ENCODE results near the gene KDSR. TPM values are rescaled to one million over a fixed set of nuclear protein-coding genes. Genes with fewer than 3 reads are reported as not detected.

The KDSR gene
- total RNA-seq, 2 experiments from 2014 or later, result 72.6 to 78.6 TPM

- Mint-ChIP-seq H3K27ac (peak overlapping the region; percentile 4), H3K9me3 (ENCODE audit: low read depth) (no peaks in the 10 kb centered on the region), H3K4me1 (peaks cover 84% of the 10 kb centered on the region), H3K4me3 (no peak overlapping the region), H3K36me3 (ENCODE audit: low read depth) (peaks cover 58% of the 10 kb centered on the region), H3K27me3 (no peaks in the 10 kb centered on the region)
- ChIA-PET POLR2A (no interaction called here), CTCF (interaction anchor here (0.6 to 4.9 kb wide), 5 partner anchors 12 to 150 kb away, joined by 3 to 31 read pairs (median 3); no protein-coding TSS in a partner anchor)
- DNase-seq (no peak), ATAC-seq (no peak)
- intact Hi-C loops (cut with DNase I, micrococcal nuclease), result no loop called here
Measured at GRCh38 chr18:63306249-63306648, 60.8 kb downstream of the KDSR start.

DNA sequence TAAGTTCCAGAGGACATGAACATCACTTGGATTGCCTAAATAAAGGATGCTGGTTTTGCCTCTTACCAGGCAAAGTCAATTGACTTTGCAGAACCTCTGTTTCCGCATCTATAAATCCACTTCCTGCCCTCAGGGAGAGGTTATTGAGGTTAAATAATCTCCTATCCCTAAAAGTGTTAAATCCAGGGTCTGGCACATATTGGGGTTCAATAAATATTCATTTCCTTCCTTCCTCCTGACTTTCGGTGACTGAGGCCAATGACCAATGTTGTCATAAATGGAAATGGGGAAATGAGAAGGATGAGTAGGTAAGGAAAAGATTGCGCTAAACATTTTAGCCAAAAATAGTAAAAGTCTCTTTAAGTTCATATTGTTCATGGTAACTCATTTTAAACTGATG is 63.5 kb downstream of the KDSR start:
- intact Hi-C loops (cut with DNase I, micrococcal nuclease), result loop anchor here (1.0 to 5.0 kb wide), 3 partner anchors 11 to 36 kb away; no protein-coding TSS in a partner anchor
- no peaks in the 10 kb centered on the region for H3K27me3 Mint-ChIP-seq
- no peaks in the 10 kb centered on the region for H3K9me3 Mint-ChIP-seq (ENCODE audit: low read depth)
- peaks cover 71% of the 10 kb centered on the region for H3K36me3 Mint-ChIP-seq (ENCODE audit: low read depth)
- peak overlapping the region; percentile 16 for H3K4me3 Mint-ChIP-seq
- DNase-seq (no peak), ATAC-seq (no peak)
- ChIA-PET CTCF (interaction anchor here (0.9 kb wide), 1 partner anchor 14 kb away, joined by 4 read pairs; no protein-coding TSS in a partner anchor), POLR2A (no interaction called here)
- H3K4me1 Mint-ChIP-seq, result peaks cover 88% of the 10 kb centered on the region
- peak overlapping the region; percentile 81 for H3K27ac Mint-ChIP-seq

DNA sequence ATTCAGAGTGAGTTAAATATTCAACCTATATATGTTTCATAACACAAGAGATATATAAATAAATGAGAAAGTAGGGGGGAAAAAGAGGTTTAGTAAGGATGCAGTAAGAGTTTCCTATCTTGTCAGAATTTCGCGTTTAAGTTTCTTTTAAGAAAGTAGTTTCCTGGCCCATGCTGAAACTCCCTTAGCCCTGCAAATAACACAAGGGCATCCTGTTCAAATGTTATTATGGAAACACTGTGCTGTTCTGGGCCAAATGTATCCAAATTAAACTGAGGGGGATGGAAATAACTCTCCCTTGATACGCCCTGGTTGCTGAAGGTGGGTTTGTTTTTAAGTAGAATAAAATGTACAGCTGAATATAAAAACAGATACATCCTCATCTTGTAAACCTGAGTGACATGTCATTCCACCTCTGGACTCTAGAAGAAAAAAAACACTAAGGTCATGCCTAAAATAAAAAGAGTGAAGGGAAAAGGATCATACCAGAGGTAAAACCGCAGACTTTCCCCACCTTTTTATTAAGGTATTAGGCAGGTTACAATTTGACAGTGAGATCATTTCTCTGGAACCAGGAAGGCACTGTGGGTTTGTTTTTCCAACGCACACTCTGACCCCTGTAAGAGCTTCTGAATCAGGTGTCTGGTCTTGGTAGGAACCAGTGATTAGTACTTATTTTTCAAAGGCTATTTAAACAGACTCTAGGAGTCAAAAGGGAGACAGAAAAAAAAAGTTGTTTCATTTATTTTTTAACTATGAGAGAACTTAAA is 64.2 kb downstream of the KDSR start:
- POLR2A ChIA-PET, result interaction anchor here (0.7 kb wide), 1 partner anchor 15 kb away, joined by 3 read pairs; no protein-coding TSS in a partner anchor
- peak; percentile 27 for ATAC-seq

GRCh38 chr18:63302220-63302619 is 64.8 kb downstream of the KDSR start:
- intact Hi-C loops (cut with DNase I, micrococcal nuclease), result loop anchor here in 1 of 2 experiments (5.0 kb wide), 1 partner anchor 35 kb away; no protein-coding TSS in a partner anchor

More for the DNA sequence above, 64.2 kb downstream of the KDSR start:
- Mint-ChIP-seq H3K27ac (peak overlapping the region; percentile 90), H3K36me3 (ENCODE audit: low read depth) (peaks cover 73% of the 10 kb centered on the region), H3K9me3 (ENCODE audit: low read depth) (no peaks in the 10 kb centered on the region), H3K4me1 (peaks cover 87% of the 10 kb centered on the region), H3K4me3 (peak overlapping the region; percentile 10), H3K27me3 (no peaks in the 10 kb centered on the region)
- CTCF ChIA-PET, result interaction anchor here (0.8 to 2.2 kb wide), 8 partner anchors 9 to 171 kb away, joined by 3 to 8 read pairs (median 5); partner anchors contain the start of gene BCL2
- DNase-seq, result no peak
- intact Hi-C loops (cut with DNase I, micrococcal nuclease), result loop anchor here (1.0 to 5.0 kb wide), 3 partner anchors 11 to 36 kb away; no protein-coding TSS in a partner anchor

DNA sequence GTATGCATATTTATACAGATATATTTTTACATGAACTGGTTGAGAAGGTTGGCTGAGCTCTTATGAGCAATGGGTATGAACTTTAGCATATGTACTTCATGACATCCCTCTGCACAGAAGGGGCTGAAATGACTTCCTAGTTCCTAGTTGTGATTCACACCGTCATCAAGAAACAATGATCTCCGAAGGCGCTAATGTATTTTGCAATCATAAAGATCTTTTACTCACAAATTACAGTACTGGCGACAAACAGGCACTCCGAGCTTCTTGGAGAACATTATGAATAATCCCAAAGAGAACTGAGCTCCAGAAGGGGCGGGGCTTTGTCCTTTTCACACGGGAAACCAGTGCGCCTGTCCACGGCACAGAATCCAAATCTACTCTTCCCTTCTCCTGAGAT is 65.6 kb downstream of the KDSR start:
- H3K9me3 Mint-ChIP-seq (ENCODE audit: low read depth), result no peaks in the 10 kb centered on the region

More at GRCh38 chr18:63302220-63302619, 64.8 kb downstream of the KDSR start:
- ChIA-PET POLR2A (interaction anchor here (0.7 kb wide), 1 partner anchor 16 kb away, joined by 3 read pairs; no protein-coding TSS in a partner anchor), CTCF (interaction anchor here (0.8 to 2.2 kb wide), 11 partner anchors 9 to 170 kb away, joined by 3 to 10 read pairs (median 5); partner anchors contain the start of gene BCL2)
- Mint-ChIP-seq H3K36me3 (ENCODE audit: low read depth) (peaks cover 76% of the 10 kb centered on the region), H3K27ac (peak overlapping the region; percentile 90), H3K4me3 (peak overlapping the region; percentile 13), H3K9me3 (ENCODE audit: low read depth) (no peaks in the 10 kb centered on the region), H3K4me1 (peaks cover 83% of the 10 kb centered on the region), H3K27me3 (no peaks in the 10 kb centered on the region)
- DNase-seq (no peak), ATAC-seq (no peak)

DNA sequence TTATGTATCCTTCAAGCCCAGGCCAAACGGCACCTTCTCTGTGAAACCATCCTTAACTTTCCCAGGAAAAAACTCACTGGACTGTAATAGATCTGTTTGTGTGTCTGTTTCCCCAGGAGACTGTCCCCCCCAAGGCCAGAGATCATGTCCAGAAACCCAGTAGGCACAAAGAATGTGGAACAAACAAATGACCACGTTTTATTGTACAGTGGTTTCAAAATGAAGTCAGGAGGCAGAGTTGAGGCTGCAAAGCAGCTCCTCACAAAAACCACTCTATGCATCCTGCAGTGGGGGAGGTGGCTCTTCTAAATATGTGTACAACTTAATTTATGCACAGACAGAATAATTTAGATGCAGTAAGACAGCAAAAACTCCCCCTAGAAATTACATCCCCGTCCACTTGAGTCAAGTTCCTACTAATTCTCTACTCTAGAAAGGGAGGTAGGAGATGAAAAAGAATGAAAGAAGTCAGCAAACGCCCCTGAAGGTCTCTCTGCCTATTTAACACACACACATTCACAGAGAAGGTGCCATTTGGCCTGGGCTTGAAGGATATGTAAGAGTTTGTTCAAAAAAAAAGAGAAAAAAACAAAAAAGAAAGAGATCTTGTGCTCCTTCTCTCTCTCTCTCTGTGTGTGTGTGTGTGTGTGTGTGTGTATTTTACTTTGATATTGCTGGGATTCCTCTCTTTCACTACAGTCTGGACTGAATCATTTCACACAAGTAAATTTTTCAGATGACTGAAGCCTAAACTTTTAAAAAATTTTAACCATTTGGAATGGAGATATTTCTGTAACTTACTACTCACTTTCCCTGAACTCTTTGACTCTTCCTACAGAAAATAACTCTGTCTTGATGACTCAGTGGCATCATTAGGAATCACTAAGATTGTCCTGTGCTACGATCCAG is 66.9 kb downstream of the KDSR start:
- H3K4me3 Mint-ChIP-seq, result peak overlapping the region; percentile 43
- peaks cover 76% of the 10 kb centered on the region for H3K36me3 Mint-ChIP-seq (ENCODE audit: low read depth)
- CTCF ChIA-PET, result interaction anchor here (1.1 to 1.9 kb wide), 6 partner anchors 11 to 66 kb away, joined by 3 to 10 read pairs (median 6); partner anchors contain the start of gene BCL2
- H3K27ac Mint-ChIP-seq, result peak overlapping the region; percentile 90
- H3K27me3 Mint-ChIP-seq, result no peaks in the 10 kb centered on the region
- peak; percentile 71 for ATAC-seq
- peaks cover 75% of the 10 kb centered on the region for H3K4me1 Mint-ChIP-seq
- peak; percentile 69 for DNase-seq
- intact Hi-C loops (cut with DNase I, micrococcal nuclease), result loop anchor here (1.0 to 5.0 kb wide), 5 partner anchors 18 to 141 kb away; no protein-coding TSS in a partner anchor
- POLR2A ChIA-PET, result interaction anchor here (0.6 to 1.0 kb wide), 2 partner anchors 86 to 100 kb away, joined by 3 to 7 read pairs; no protein-coding TSS in a partner anchor
- H3K9me3 Mint-ChIP-seq (ENCODE audit: low read depth), result no peaks in the 10 kb centered on the region

More for the DNA sequence above, 65.6 kb downstream of the KDSR start:
- H3K4me1 Mint-ChIP-seq, result peaks cover 77% of the 10 kb centered on the region
- H3K4me3 Mint-ChIP-seq, result no peak overlapping the region
- intact Hi-C loops (cut with DNase I, micrococcal nuclease), result loop anchor here in 1 of 2 experiments (5.0 kb wide), 1 partner anchor 34 kb away; no protein-coding TSS in a partner anchor
- DNase-seq, result peak; percentile 39
- peak overlapping the region; percentile 90 for H3K27ac Mint-ChIP-seq
- no peaks in the 10 kb centered on the region for H3K27me3 Mint-ChIP-seq
- peaks cover 74% of the 10 kb centered on the region for H3K36me3 Mint-ChIP-seq (ENCODE audit: low read depth)
- ATAC-seq, result peak; percentile 45
- ChIA-PET POLR2A (interaction anchor here (1.0 kb wide), 1 partner anchor 796 kb away, joined by 8 read pairs; no protein-coding TSS in a partner anchor), CTCF (interaction anchor here (0.7 to 2.2 kb wide), 12 partner anchors 8 to 206 kb away, joined by 3 to 10 read pairs (median 4); partner anchors contain the start of gene BCL2)

DNA sequence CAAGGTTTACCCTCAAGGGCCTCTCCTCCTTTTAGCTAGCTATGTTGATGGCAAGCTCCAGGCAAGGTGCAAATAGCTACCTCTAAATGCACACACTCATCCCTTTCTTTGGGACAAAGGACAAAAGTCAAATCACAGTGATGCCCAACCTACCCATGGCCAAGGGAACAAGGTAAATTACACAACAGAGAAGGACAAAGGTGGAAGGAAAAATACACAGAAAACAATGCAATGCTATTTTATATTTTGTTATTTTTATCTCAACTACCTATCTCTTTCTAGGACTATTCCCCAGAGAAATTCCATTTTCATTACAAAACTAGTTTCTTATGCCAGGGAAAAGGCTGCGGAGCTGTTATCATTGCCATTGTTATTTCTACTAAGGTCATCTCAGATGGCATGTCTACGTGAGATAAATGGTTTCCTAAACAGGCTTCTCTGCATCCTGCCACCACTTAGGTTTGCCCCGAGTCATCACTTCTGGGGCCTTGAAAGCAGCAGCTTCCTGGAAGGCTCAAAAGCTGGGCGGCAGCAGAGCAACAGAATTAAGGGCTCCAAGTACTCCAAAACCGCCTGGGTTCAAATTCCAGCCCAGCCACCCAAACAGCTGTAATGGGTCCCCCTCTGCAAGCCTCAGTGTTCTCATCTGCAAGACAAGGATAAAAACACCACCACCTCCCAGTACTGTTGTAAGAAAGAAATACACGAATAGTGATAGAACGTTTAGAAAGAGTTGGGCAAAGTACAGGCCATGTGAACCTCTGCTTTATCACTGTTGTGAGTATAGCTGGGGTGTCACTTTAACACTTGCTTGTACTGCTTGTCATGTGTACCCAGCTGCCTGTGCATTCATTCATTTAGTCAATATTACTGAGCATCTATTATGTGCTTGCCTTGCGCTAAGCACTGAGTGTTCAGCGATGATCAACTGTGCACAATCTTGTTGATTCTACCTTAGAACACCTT is 68.3 kb downstream of the KDSR start:
- Mint-ChIP-seq H3K9me3 (ENCODE audit: low read depth) (no peaks in the 10 kb centered on the region), H3K4me1 (peaks cover 67% of the 10 kb centered on the region), H3K27me3 (no peaks in the 10 kb centered on the region), H3K36me3 (ENCODE audit: low read depth) (peaks cover 72% of the 10 kb centered on the region), H3K4me3 (peak overlapping the region; percentile 43), H3K27ac (peak overlapping the region; percentile 90)
- intact Hi-C loops (cut with DNase I, micrococcal nuclease), result no loop called here
- peak; percentile 25 for ATAC-seq
- CTCF ChIA-PET, result interaction anchor here (0.8 to 2.0 kb wide), 11 partner anchors 10 to 282 kb away, joined by 3 to 9 read pairs (median 4); partner anchors contain the start of gene BCL2
- POLR2A ChIA-PET, result interaction anchor here (0.5 kb wide), 1 partner anchor 128 kb away, joined by 3 read pairs; no protein-coding TSS in a partner anchor
- peak; percentile 58 for DNase-seq

DNA sequence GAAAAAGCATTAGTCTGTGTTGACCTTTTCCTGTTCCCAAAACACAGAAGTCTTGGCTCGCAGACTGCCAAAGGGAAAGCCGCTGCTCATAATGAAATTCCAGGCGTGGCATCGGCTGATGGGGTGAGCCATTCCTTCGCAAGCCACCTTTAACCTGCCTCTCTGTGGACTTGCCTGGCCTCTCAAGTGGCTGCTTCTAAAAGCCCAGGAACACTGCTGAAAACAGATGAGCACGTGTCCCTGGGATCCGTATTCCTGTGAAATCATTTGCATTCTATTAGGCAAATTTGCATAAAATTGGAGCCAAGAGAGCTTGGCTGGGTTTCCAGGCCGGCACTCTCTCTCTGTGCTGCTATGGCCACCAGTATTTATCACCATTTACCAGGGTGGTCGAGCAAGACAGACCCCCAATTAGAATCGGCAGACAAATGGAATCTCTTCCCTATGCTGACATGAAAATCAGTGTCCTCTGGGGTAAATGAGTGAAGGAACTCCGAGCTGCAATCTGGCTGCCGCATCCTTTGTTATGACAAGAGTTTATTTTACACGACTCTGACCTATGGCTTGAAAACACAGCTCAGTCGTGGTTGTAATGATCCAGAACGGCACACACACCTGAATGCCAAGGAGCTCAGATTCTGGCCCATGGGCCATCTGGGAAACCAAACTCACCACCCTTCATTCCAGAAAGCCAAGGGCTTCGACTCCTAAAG is 69.2 kb downstream of the KDSR start:
- Mint-ChIP-seq H3K4me1 (peaks cover 68% of the 10 kb centered on the region), H3K4me3 (no peak overlapping the region), H3K27ac (no peak overlapping the region), H3K9me3 (ENCODE audit: low read depth) (no peaks in the 10 kb centered on the region), H3K36me3 (ENCODE audit: low read depth) (peaks cover 78% of the 10 kb centered on the region), H3K27me3 (no peaks in the 10 kb centered on the region)
- ChIA-PET CTCF (interaction anchor here (0.8 to 2.0 kb wide), 7 partner anchors 9 to 169 kb away, joined by 3 to 9 read pairs (median 5); no protein-coding TSS in a partner anchor), POLR2A (no interaction called here)
- no peak for ATAC-seq
- intact Hi-C loops (cut with DNase I, micrococcal nuclease), result no loop called here
- no peak for DNase-seq

GRCh38 chr18:63293935-63294334 is 73.1 kb downstream of the KDSR start:
- Mint-ChIP-seq H3K4me3 (no peak overlapping the region), H3K9me3 (ENCODE audit: low read depth) (no peaks in the 10 kb centered on the region), H3K27ac (no peak overlapping the region), H3K36me3 (ENCODE audit: low read depth) (peaks cover 76% of the 10 kb centered on the region), H3K4me1 (peaks cover 62% of the 10 kb centered on the region), H3K27me3 (no peaks in the 10 kb centered on the region)
- ChIA-PET CTCF (interaction anchor here (0.6 to 1.3 kb wide), 4 partner anchors 14 to 187 kb away, joined by 3 to 4 read pairs (median 3); no protein-coding TSS in a partner anchor), POLR2A (interaction anchor here (0.7 kb wide), 1 partner anchor 370 kb away, joined by 3 read pairs; no protein-coding TSS in a partner anchor)
- ATAC-seq (no peak), DNase-seq (no peak)
- intact Hi-C loops (cut with DNase I, micrococcal nuclease), result no loop called here
